Endothelial cell of umbilical vein (primary cell): ENCODE data around the gene PITX2.

Experiments
- EZH2 ChIP-seq: IDR thresholded peaks from 2 replicates; pipeline ENCODE4 v1.6.1; 2012; ENCODE audit warnings: borderline replicate concordance, low read depth, mild to moderate bottlenecking, moderate library complexity, low read length, inconsistent platforms; ENCODE audit not compliant: severe bottlenecking
- JUN ChIP-seq: IDR thresholded peaks from 2 replicates; pipeline ENCODE4 v1.6.1; 2011; ENCODE audit warnings: borderline replicate concordance, low read depth; ENCODE audit not compliant: insufficient read length, insufficient read depth
- MYC ChIP-seq: IDR thresholded peaks from one replicate; pipeline ENCODE4 v1.6.1; 2011; ENCODE audit warnings: mild to moderate bottlenecking, low read depth, low read length
- POLR2A ChIP-seq: IDR thresholded peaks from 2 replicates; pipeline ENCODE4 v1.6.1; 2012; ENCODE audit warnings: low read depth, mild to moderate bottlenecking, control low read depth, low read length
- POLR2AphosphoS5 ChIP-seq: IDR thresholded peaks from 2 replicates; pipeline ENCODE4 v1.6.1; 2012; ENCODE audit warnings: low read depth, mild to moderate bottlenecking, control low read depth, low read length, moderate library complexity; ENCODE audit not compliant: insufficient read depth
- TF ChIP-seq, protein P1 (sequence below), 2 donors: IDR thresholded peaks; 1 replicate in 1 of 2; 2 replicates in 1 of 2; pipeline ENCODE4 v1.5.1; 2011; ENCODE audit warnings: low read length in 2 of 2, mild to moderate bottlenecking in 2 of 2, moderate library complexity in 2 of 2, control low read depth in 1 of 2, inconsistent platforms in 1 of 2, low read depth in 1 of 2; ENCODE audit not compliant: insufficient read depth in 1 of 2; ENCODE audit errors: extremely low read depth in 1 of 2
- TF ChIP-seq, protein P2 (sequence below): IDR thresholded peaks from 2 replicates; pipeline ENCODE4 v1.6.1; 2011; ENCODE audit not compliant: insufficient read depth, insufficient read length

DNA sequence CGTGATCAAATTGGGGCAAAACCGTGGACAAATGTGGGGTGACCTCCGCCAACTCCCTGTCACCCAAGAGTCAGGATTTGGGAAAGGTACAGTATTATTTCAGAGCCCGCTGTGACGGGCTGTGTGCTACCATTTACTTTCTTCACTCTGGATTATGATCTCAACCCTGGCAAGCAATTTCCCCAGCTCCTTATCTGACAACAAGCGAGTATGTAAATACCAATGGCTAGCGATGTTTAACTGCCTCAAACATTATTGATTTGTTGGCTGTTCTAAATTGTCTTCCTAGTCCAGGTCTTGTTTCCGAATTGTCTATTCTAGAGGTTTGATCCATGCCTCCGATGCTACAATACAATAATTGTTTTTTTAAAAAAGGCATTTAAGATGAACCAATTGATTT is 17.7 kb upstream of the PITX2 start:
- TF ChIP-seq POLR2A (no peak), EZH2 (peak; percentile 64), MYC (no peak), JUN (no peak), POLR2AphosphoS5 (no peak)
- TF ChIP-seq, protein P1, sequence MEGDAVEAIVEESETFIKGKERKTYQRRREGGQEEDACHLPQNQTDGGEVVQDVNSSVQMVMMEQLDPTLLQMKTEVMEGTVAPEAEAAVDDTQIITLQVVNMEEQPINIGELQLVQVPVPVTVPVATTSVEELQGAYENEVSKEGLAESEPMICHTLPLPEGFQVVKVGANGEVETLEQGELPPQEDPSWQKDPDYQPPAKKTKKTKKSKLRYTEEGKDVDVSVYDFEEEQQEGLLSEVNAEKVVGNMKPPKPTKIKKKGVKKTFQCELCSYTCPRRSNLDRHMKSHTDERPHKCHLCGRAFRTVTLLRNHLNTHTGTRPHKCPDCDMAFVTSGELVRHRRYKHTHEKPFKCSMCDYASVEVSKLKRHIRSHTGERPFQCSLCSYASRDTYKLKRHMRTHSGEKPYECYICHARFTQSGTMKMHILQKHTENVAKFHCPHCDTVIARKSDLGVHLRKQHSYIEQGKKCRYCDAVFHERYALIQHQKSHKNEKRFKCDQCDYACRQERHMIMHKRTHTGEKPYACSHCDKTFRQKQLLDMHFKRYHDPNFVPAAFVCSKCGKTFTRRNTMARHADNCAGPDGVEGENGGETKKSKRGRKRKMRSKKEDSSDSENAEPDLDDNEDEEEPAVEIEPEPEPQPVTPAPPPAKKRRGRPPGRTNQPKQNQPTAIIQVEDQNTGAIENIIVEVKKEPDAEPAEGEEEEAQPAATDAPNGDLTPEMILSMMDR (IDR thresholded peaks at IDR 0.05; ENCODE audit: extremely low read depth in 1 of 2, insufficient read depth in 1 of 2, low read depth in 1 of 2, low read length in 2 of 2) = no peak
- TF ChIP-seq, protein P2, sequence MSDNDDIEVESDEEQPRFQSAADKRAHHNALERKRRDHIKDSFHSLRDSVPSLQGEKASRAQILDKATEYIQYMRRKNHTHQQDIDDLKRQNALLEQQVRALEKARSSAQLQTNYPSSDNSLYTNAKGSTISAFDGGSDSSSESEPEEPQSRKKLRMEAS = no peak
